ENCODE measurements around the gene HMGN4. TPM values are rescaled to one million over a fixed set of nuclear protein-coding genes. Genes with fewer than 3 reads are reported as not detected.

The HMGN4 gene
- total RNA-seq, 1 experiment from 2014 or later, result 29.6 TPM

GRCh38 chr6:26552205-26552604 is 14.0 kb downstream of the HMGN4 start:
- DNase-seq, result no peak
- Mint-ChIP-seq H3K36me3 (ENCODE audit: insufficient read depth, unreplicated experiment) (peaks cover 12% of the 10 kb centered on the region), H3K4me3 (ENCODE audit: unreplicated experiment) (no peak overlapping the region), H3K4me1 (ENCODE audit: low read depth, unreplicated experiment) (peaks cover 8% of the 10 kb centered on the region), H3K9me3 (ENCODE audit: unreplicated experiment) (no peaks in the 10 kb centered on the region), H3K27ac (ENCODE audit: unreplicated experiment) (no peak overlapping the region), H3K27me3 (ENCODE audit: insufficient read depth, unreplicated experiment) (no peaks in the 10 kb centered on the region)
- TF ChIP-seq CTCF (IDR thresholded peaks at IDR 0.05; ENCODE audit: insufficient read depth in 1 of 2, low read depth in 1 of 2, low read length in 1 of 2, severe bottlenecking in 1 of 2, unreplicated experiment in 1 of 2), result no peak
- intact Hi-C loops (cut with micrococcal nuclease; ENCODE audit: unreplicated experiment), result no loop called here
- ChIA-PET CTCF (interaction anchor here (2.4 kb wide), 1 partner anchor 211 kb away, joined by 11 read pairs; no protein-coding TSS in a partner anchor), POLR2A (no interaction called here)
- H3K4me3 ChIP-seq (ENCODE audit: low read depth, low read length), result no peak overlapping the region
- BruUV-seq (replicated peaks), result no TSS peak
- H3K36me3 ChIP-seq (ENCODE audit: control insufficient read depth, insufficient read depth, low read length), result no peaks in the 10 kb centered on the region
- H3K4me1 ChIP-seq, result peaks cover 5% of the 10 kb centered on the region; the same call in 1 of the 2 replicates
- H3K9me3 ChIP-seq, result no peaks in the 10 kb centered on the region
- H3K27me3 ChIP-seq (replicated peaks; ENCODE audit: control insufficient read depth, insufficient read depth, low read length), result no peaks in the 10 kb centered on the region

- H3K36me3 ChIP-seq (ENCODE audit: control insufficient read depth, insufficient read depth, low read length), result no peaks in the 10 kb centered on the region
- no peak overlapping the region for H3K27ac Mint-ChIP-seq (ENCODE audit: unreplicated experiment)
- H3K4me3 Mint-ChIP-seq (ENCODE audit: unreplicated experiment), result no peak overlapping the region
- ChIA-PET CTCF (interaction anchor here (2.4 kb wide), 1 partner anchor 211 kb away, joined by 11 read pairs; no protein-coding TSS in a partner anchor), POLR2A (interaction anchor here (1.0 to 1.5 kb wide), 2 partner anchors 15 to 267 kb away, joined by 3 read pairs; partner anchors contain the start of gene HMGN4)
- DNase-seq, result no peak
- H3K27me3 ChIP-seq (replicated peaks; ENCODE audit: control insufficient read depth, insufficient read depth, low read length), result no peaks in the 10 kb centered on the region
- no peak for TF ChIP-seq CTCF (IDR thresholded peaks at IDR 0.05; ENCODE audit: insufficient read depth in 1 of 2, low read depth in 1 of 2, low read length in 1 of 2, severe bottlenecking in 1 of 2, unreplicated experiment in 1 of 2)
- H3K9me3 Mint-ChIP-seq (ENCODE audit: unreplicated experiment), result no peaks in the 10 kb centered on the region
- H3K27me3 Mint-ChIP-seq (ENCODE audit: insufficient read depth, unreplicated experiment), result no peaks in the 10 kb centered on the region
- intact Hi-C loops (cut with micrococcal nuclease; ENCODE audit: unreplicated experiment), result loop anchor here (1.0 kb wide), 2 partner anchors 15 to 31 kb away; no protein-coding TSS in a partner anchor
- no peaks in the 10 kb centered on the region for H3K9me3 ChIP-seq
- peaks cover 8% of the 10 kb centered on the region for H3K4me1 Mint-ChIP-seq (ENCODE audit: low read depth, unreplicated experiment)
- peaks cover 5% of the 10 kb centered on the region; the same call in 1 of the 2 replicates for H3K4me1 ChIP-seq
- BruUV-seq (replicated peaks), result no TSS peak
- peaks cover 12% of the 10 kb centered on the region for H3K36me3 Mint-ChIP-seq (ENCODE audit: insufficient read depth, unreplicated experiment)
- H3K4me3 ChIP-seq (ENCODE audit: low read depth, low read length), result peak overlapping the region; percentile 55
Measured at GRCh38 chr6:26552640-26553188, 14.5 kb downstream of the HMGN4 start.

- Histone ChIP-seq H3K4me3 (ENCODE audit: low read depth, low read length) (peak overlapping the region; percentile 55), H3K4me1 (peaks cover 5% of the 10 kb centered on the region; the same call in 1 of the 2 replicates), H3K9me3 (no peaks in the 10 kb centered on the region), H3K27me3 (replicated peaks; ENCODE audit: control insufficient read depth, insufficient read depth, low read length) (no peaks in the 10 kb centered on the region), H3K36me3 (ENCODE audit: control insufficient read depth, insufficient read depth, low read length) (no peaks in the 10 kb centered on the region)
- peak; percentile 67 to 83 for DNase-seq
- TF ChIP-seq CTCF (IDR thresholded peaks at IDR 0.05; ENCODE audit: insufficient read depth in 1 of 2, low read depth in 1 of 2, low read length in 1 of 2, severe bottlenecking in 1 of 2, unreplicated experiment in 1 of 2), result no peak
- no peak overlapping the region for H3K27ac Mint-ChIP-seq (ENCODE audit: unreplicated experiment)
- peaks cover 12% of the 10 kb centered on the region for H3K36me3 Mint-ChIP-seq (ENCODE audit: insufficient read depth, unreplicated experiment)
- no TSS peak for BruUV-seq (replicated peaks)
- ChIA-PET POLR2A (interaction anchor here (1.0 to 1.5 kb wide), 2 partner anchors 15 to 268 kb away, joined by 3 read pairs; partner anchors contain the start of gene HMGN4), CTCF (interaction anchor here (2.4 kb wide), 1 partner anchor 212 kb away, joined by 11 read pairs; no protein-coding TSS in a partner anchor)
- intact Hi-C loops (cut with micrococcal nuclease; ENCODE audit: unreplicated experiment), result loop anchor here (1.0 kb wide), 2 partner anchors 16 to 32 kb away; no protein-coding TSS in a partner anchor
- H3K27me3 Mint-ChIP-seq (ENCODE audit: insufficient read depth, unreplicated experiment), result no peaks in the 10 kb centered on the region
- no peak overlapping the region for H3K4me3 Mint-ChIP-seq (ENCODE audit: unreplicated experiment)
- no peaks in the 10 kb centered on the region for H3K9me3 Mint-ChIP-seq (ENCODE audit: unreplicated experiment)
- H3K4me1 Mint-ChIP-seq (ENCODE audit: low read depth, unreplicated experiment), result peaks cover 8% of the 10 kb centered on the region
Measured at GRCh38 chr6:26553264-26553634, 15.1 kb downstream of the HMGN4 start.
